Measurements from ENCODE around the gene TENM3.

Gene TENM3

DNA sequence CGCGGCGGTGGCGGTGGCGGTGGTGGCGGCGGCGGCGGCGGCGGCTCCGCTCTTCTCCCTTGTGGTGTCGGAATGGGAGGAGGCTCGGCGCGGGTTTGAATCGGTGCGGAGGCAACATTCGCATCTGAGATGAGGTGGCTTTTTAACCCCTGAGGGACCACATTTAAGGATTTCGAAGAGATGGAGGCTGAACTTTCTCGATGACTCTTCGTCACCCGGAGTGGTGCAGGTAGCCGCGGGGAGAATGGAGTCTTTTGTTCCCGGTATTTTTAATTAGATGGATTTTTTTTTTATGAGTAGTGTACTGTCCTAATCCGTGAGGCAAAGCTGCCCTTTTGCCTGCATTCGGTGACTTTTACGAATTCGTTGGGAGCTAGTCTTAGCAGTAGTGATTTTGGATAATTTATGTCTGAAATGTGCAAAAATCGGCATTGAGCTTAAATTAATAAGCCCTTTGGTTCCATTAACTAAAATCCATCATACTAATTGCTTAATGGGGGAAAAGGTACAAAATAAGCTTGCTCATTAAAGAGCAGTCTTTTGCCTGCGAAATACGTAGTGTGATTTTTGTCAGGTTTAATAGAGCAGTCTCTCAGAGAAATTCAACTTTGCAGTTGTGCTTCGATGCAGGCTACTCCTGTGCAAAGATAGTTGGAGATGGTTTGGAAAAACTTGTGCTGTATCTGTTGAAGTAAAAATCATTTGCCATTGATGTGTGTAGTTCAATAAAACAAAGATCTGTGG, 206.2 kb downstream of the TENM3 start:
- no peak for DNase-seq (ENCODE audit: low read depth, low spot score)

DNA sequence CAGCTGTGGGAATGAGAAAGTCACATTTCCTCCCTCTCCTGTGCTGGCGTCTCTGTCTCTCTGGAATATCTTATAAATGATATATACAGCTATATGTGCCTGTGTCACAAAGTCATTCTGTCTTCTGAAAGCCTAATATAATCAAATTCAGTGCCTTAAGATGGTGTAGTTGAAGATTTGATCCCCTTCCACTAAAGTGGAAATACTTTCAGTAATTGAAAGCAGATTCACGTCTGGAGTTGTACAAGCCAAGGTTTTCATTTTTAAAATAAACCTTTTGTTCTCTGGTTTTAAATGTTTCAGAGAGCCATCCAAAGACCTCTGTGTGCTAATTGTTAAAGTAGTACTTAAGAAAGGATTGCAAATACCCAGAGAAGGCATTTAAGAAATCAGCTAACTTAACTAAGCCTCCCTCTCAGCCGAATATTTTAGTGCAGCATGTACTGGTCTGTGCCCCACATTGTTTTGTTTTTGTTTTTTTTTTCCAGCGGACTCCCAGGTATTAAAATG, 206.8 kb downstream of the TENM3 start:
- no peak for DNase-seq (ENCODE audit: low read depth, low spot score)

DNA sequence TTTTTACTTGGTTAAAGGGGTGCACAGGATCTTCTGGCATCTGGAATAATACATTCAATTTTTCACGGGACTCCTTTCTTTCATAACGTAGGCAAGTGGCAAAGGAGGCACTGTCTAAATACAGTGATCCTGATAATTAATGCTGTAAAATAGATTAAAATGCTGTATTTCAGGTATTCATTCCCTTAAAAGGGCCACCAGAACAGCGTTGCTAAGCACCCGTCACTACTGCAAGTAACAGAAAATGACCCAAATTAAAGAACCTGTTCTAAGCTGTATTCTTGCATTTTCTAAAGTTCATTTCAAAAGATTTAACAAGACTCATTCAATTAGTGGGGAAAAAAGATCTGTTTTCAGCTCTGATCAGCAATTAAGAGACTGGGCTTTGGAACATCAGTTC, 208.2 kb downstream of the TENM3 start:
- DNase-seq (ENCODE audit: low read depth, low spot score): no peak

DNA sequence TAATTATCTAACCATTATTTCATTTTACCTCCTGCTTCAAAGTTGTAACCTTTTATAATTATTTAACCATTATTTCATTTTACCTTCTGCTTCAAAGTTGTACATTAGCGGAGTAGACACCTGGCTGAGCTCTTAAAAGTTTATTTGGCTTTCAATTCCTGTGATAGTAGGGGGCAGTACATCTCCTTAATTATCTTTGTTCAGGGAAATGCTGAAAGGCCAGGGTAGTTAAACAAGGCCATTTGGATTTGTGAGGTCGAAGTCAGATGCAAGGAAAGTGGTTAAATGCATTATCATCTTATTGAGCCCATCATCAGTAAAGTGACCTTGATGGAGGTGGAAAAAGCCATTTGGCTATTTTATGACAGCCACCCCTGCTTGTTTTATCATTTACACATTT, 210.6 kb downstream of the TENM3 start:
- DNase-seq (ENCODE audit: low read depth, low spot score): no peak

DNA sequence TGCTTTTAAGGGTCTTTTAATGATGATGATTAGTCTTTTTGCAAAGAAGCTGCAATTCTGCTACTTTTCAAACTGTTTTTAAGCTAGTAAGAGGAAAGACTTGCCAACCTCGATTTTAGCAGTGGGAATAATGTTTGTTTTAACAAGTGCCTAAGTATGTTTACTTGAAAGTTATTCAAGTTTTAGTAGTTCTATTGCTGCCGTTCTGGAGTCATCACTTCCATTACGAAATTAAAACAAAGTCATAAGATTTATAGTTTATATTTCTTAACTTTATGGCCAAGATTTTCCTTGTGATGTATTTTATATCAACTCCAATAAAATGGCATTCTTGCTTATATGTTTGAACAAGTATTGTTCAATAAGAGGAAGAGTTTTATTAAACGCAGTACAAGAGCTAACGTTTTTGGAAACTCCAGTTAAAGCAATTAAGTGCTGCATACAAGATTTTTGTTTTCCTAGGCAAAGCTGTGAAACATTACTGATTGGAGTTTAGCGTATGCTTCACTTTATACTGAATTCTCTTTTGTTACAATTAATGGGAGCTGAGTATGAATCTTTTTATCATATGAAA, 211.3 kb downstream of the TENM3 start:
- no peak for DNase-seq (ENCODE audit: low read depth, low spot score)

DNA sequence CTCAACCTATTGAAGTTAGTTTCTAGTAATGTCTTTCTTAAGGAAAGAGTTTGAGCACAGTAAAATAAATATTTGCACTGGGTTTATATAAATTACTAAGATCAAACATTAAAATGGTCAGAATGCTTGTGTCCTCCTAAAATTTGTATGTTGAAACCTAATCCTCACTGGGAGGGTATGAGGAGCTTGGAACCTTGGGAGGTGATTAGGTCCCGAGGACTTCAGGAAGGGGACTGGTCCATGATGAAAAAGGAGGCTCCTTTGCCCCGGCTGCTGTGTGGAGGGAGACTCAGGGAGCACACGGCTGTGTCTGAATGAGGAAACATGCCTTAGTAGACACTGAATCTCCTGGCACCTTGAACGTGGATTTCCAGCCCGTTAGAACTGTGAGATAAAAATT, 221.9 kb downstream of the TENM3 start:
- no peak for DNase-seq (ENCODE audit: low read depth, low spot score)

DNA sequence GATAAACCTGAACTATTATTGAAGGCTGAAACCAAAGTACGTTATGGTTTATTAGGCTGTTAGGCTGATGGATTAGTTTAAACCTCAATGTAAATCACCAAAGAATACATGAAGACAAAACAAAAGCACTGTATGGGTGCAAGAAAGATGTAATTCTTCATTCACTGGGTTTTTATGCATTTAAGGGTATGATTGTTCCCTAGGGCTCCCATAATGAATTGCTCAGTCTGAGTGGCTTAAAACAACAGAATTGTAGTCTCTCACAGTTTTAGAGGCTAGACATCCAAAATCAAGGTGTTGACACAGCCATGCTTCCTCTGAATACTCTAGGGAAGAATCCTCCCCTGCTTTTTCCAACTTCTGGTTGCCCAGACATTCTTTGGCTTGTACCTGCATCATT, 222.8 kb downstream of the TENM3 start:
- no peak for DNase-seq (ENCODE audit: low read depth, low spot score)

DNA sequence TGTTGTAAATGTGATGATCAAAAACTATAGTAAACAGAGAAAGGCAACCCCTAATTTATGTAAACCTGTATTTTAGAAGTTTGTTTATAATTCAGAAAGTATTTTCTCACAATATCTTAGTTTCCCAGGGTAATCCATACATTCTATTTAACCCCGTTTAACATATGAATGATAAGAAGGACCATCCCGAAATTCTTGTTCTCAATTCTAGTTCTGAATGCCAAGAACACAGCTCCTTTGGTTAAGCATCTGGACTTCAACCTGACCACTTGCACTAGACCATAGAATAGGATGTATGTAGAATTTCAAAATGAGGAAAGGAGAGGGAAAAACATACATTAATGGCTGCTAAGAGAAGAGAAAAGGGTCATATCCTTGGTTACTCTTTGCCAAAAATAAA, 227.0 kb downstream of the TENM3 start:
- DNase-seq (ENCODE audit: low read depth, low spot score): no peak

DNA sequence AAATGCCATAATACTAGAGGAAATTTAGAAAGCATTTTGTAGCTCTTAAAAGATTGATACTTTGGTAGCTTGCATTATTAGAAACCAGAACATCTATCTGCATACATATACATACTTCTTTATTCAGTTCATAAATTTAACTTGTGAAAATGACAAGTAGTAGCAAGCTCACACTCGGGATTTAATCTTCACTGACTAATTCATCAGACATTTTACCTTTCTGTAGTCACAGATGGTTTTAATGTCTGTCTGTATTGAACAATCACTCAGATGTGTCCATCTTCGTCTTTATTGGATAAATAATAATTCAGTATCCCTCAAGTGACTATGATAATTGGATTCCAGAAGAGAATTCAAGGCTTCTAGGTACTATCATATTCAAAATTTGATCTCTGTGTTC, 232.3 kb downstream of the TENM3 start:
- DNase-seq (ENCODE audit: low read depth, low spot score): no peak

DNA sequence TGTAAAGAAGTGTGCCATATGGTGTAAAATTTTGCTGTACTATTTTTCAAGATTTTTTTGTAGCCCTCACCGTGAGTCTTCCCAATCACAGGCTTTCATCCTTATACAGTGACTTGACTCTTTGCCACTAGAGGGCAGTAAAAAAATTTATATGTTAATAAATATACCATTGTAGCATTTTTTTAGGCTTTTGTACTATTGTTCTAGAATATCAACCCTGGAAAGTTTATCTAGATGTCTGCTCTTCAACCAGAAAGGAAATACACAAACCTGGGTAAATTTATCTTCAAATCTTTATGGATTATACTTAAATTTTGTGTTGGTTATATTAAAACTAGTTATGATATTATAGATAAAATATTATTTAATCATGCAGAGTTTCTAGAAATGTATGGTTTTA, 235.3 kb downstream of the TENM3 start:
- no peak for DNase-seq (ENCODE audit: low read depth, low spot score)

DNA sequence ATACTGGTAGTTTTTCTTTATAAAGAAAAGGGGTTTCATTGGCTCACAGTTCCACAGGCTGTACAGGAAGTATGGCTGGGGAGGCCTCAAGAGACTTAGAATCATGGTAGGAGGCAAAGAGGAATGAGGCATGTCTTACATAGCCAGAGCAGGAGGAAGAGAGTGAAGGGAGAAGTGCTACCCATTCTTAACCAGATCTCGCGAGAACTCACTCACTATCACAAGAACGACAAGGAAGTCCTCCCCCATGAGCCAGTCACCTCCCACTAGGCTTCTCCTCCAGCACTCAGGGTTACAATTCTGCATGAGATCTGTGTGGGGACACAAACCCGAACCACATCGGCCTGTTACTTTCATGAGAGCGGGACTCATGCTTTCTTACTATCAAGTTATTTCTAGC, 240.5 kb downstream of the TENM3 start:
- DNase-seq (ENCODE audit: low read depth, low spot score): no peak

DNA sequence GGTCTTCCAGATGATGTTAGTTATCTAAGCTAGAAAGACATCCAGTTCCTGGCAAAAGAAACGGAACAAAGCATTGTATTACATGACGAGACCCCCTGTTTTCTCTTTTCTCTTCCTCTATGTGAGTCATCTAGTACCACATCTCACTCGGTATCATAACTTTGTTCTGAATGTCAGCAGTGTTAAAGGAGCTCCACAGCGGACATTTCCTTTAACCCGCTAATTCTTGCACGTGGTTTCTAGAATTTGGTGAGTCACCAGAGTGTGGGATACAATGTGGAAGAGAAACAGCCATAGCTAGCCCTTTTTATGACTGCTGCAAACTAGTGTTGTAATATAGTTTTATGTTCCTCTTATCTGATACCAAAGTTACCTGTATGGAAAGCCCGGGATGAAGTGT, 243.7 kb downstream of the TENM3 start:
- DNase-seq (ENCODE audit: low read depth, low spot score): no peak

DNA sequence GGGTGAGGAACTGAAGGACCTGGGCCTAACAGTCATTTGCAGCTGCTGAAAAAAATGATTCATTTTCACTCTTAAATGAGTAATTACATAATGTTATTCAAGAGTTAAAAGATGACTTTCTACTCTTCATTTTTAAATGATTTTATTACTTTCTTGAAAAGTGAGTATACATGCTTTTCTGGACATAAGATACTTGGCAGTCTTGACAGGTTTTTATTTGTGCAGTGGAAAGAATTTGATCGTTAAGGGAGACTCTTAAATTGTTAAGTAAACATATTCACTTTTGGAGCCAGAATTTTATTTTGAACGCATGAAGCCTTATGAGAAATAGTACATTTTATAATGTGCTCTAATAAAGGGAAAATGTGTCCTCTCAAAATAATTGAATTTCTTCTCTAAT, 245.7 kb downstream of the TENM3 start:
- no peak for DNase-seq (ENCODE audit: low read depth, low spot score)

DNA sequence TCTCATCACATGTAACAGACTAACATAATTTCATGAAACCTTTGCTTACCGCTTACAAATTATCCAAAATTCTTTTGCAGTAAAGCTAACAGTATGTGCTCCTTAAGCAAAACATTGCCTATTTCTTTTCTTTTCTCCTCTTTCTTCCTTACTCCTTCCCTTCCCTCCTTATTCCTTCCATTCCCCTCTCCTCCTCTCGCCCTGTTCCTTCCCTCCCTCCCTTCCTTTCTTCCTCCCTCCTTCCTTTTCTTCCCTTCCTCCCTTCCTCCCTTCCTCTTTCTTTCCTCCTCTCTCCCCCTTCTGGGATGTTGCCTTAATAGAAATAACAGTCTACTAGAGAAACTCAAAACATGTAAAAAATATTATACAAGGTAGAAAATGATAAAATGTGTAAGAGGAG, 246.4 kb downstream of the TENM3 start:
- no peak for DNase-seq (ENCODE audit: low read depth, low spot score)

DNA sequence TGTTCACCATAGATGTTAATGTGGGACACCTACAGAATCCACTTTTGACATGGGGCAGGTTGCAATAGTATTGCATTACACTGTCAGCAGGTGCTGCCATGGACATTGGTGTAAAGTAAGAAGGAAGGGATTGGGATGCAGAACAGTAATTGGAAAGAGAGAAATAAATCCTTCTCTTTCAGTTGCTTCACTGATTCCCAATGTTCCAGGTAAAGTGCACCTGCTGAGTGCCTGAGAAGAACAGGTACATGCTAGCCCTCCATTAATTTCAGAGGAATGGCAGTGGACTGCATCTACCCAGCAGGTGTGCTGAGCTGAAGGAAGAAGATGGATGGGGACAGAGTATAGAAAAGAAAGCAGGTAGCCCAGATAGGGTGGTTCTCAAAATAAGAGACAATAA, 248.5 kb downstream of the TENM3 start:
- DNase-seq (ENCODE audit: low read depth, low spot score): no peak

DNA sequence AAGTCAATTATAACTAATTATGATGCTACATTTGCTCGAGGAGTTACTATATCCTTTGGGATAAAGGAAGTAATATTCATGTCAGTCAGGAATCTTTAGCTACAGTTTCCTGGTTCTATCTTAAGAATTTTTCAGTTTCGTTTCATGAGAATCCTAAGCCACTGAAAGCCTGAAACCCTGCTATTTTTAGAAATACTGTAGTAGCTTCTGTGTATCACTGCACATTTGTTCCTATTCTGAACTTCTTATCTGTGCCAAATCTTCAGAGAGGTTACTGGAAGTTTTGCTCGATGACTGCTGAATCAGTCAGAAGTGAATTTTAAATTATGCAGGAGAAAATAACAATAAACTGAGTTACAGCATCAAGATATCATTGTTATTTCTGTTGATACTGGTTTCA, 249.2 kb downstream of the TENM3 start:
- DNase-seq (ENCODE audit: low read depth, low spot score): no peak

DNA sequence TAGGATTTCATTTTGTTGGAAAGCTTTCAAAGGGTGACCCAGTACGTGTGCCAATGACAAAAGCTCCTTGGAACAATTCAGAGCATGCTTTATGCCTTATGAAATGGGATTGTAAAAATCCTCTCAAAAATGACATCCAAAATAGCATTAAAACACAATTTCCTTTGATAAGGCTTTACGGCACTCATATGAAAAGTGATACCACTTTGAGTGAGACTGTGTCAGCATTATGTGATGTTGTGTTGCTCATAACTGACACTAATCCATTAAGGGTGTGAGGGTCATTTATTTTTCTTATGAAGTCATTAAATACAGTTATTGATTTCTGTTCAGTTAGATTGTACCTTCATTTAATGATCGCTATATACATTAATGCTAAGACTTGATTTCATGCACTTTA, 250.2 kb downstream of the TENM3 start:
- DNase-seq (ENCODE audit: low read depth, low spot score): no peak

DNA sequence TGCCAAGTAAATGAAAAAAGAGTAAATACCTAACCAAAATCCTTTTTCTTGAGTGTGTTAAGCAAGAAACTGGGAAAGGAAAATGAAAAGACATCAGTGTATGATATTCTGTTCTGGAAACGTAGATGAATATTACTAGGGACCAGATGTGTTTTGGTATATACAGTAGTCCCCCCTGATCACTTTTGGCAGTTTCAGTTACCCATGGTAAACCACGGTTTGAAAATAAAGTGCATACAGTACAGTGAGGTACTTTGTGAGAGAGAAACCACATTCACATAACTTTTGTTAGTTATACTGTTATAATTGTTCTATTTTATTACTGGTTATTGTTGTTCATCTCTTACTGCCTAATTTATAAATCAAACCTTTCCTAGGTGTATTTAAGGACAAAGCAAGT, 250.9 kb downstream of the TENM3 start:
- DNase-seq (ENCODE audit: low read depth, low spot score): no peak

DNA sequence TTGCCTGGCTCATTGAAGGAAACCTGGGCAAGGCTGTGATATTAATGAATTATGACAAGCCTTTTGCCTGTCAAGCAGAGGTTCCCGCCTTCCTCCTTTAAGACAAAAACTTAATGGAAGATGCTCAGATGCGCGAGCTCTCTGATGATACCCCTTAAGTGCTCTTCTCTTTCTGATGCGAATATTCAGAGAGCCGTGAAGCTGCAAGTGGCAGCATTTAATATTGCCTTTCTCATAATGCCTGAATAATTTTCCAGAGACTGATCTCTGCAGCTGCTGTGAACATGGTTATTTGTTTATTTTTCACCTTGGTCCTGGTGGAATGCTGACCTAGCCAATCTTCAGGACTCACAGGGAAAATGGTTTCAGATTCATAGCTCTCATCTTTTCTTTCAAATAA, 251.8 kb downstream of the TENM3 start:
- no peak for DNase-seq (ENCODE audit: low read depth, low spot score)

DNA sequence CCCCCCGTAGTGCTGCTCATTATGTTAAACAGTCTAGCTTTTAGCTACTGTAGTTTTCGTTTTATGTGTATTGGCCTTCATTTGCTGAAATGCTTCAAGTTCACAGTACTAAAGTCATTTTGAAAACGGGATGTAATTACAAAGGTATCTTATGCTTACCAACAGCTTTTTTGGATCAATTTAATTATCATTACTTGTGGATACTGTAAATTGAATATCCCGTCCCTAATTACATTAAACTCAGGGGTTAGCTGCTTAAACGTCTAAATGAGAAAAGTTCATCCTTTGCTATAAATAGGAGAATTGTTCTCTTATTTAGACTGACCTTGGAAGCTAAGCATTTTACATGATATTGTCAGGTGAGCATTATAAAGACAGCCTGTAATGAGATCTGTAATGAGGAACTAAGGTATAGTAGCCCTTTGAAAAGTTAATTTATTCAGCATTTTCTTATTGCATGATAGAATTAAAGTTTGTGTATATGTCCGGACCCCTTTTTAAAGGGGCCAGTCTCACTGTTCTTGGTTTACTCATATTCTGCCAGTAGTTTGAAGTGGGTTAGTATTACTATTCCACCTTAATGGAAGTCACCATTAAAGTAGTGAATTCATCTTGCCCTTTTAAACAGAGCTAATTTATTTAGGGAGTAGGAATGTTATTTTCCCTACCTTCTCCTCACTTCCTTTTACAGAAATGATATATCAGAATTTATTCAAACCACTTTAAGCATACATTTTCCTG, 252.6 kb downstream of the TENM3 start:
- no peak for DNase-seq (ENCODE audit: low read depth, low spot score)

DNA sequence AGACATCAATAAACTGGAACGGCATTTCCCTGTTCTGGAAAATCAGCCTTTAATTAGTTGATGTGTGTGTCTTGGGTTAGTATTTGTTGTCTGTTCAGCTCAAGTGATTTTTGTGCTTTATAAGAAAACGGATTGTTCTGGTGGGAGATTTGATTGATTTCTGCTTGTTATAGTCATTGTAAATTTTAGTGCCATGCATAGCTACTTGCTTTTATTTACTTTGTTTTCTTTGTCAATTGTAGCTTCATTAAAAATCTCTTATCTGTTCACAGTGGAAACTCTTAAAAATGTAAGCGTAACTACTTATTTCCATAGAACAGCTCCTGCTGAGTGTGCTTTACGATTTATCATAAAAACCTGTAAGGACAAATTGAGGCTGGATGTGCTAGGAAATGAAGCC, 253.2 kb downstream of the TENM3 start:
- DNase-seq (ENCODE audit: low read depth, low spot score): no peak

DNA sequence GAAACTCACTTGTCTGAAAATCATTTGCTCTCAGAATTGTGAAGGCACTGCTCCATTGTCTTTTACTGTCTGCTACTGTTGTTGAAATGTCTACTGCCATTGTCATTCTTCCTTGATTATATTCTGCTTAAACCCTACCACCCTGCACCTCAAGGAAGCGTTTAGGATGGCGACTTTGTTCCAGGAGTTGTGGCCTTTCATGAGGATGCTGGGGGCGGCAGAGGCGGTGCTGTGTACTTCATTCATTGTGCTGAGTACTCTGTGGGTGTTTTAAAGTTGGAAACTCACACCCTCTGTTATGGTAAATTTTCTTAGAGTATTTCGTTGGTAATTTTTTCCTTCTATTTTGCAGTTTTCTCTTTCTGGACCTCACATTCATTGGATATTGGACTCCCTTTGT, 258.9 kb downstream of the TENM3 start:
- DNase-seq (ENCODE audit: low read depth, low spot score): no peak

DNA sequence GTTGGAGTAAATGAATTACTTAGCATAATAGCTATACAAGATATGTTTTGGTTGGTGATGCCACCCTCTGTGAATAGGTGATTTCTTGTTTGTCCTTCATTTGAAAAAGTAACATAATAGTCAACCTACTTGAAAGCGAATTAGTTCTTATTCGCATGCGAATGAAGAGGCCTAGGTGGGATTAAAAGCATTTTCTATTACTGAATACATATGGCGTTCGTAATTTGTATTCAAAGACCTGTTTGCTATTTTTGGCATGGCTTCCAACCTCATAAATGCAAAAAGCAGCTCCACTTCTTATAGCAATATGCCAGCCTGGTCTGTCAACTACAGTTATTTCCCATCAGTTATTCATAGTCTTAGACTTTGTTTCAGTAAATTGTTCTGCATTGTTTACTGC, 261.3 kb downstream of the TENM3 start:
- no peak for DNase-seq (ENCODE audit: low read depth, low spot score)
